Measurements from ENCODE around the gene EVA1C.
"Not testable (repeated sequence)": the region's sequence is repeated elsewhere in the genome, so short reads cannot be mapped to it uniquely, and the experiment has no call there.

Gene EVA1C

DNA sequence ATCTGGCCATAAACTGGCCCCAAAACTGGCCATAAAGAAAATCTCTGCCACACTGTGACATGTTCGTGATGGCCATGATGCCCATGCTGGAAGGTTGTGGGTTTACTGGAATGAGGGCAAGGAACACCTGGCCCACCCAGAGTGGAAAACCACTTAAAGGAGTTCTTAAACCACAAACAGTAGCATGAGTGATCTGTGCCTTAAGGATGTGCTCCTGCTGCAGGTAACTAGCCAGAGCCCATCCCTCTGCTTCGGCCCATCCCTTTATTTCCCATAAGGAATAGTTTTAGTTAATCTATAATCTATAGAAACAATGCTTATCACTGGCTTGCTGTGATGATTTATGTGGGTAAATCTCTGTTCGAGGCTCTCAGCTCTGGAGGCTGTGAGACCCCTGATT is 50.1 kb downstream of the EVA1C start:
- DNase-seq (ENCODE audit: low read depth), result not testable (repeated sequence)

DNA sequence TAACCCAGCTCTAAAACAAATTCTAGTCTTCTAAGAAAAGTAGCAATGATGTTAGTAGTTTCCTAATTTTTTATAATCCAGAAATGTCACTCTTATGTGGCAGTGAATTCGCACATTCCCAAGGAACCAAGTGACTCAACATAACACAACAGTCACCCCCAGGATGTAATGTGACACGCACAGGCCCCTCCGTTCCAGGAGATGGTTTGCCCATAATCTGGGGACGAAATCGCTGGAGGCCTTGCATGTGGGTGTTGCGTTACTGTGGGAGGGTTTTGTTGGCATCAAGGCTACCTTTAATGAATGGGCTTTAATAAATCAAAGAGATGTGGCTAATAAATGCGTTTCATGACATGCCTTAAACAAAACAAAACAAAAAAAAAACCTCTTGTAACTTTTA is 50.9 kb downstream of the EVA1C start:
- no peak for DNase-seq (ENCODE audit: low read depth)

- DNase-seq (ENCODE audit: low read depth), result peak; percentile 85
These were observed 51.4 kb downstream of the EVA1C start for GRCh38 chr21:32463889-32464300.

DNA sequence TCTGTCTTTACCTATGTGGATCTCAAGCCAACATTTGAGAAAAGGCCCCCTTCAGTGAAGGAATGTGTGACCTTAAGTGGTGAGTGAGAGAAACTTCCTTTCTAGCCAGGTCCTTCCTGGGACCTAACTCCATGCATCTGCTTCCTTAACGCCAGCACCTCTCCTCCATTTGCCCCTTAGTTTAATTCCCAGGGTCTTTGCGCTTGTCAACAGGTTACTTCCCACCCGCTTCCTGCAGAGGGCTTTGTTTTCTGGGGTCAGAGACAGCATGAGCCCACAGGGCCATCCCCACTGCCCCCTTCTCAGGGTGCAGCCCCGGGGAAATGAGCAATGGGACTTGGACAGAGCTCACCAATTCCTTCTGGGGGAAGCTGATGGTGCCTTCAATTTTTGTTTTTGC is 54.8 kb downstream of the EVA1C start:
- DNase-seq (ENCODE audit: low read depth), result no peak

- no peak for DNase-seq (ENCODE audit: low read depth)
These were observed 56.2 kb downstream of the EVA1C start for GRCh38 chr21:32468681-32469111.

DNA sequence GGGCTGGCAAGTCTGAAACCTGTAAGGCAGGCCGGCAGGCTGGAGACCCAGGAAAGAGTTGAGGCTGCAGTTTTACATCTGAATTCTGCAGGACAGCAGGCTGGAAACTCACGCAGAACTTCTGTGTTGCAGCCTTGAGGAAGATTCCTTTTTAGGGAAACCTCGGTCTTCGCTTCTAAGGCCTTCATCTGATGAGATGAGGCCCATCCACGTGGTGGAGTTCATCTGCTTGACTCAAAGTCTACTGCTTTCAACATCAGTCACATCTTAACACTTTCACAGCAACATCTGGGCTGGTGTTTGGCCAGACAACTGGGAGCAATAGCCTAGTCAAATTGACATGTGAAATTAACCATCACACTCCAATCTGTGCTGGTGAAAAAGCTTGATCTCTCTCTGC is 57.1 kb downstream of the EVA1C start:
- no peak for DNase-seq (ENCODE audit: low read depth)

GRCh38 chr21:32470206-32470605 is 57.7 kb downstream of the EVA1C start:
- no peak for DNase-seq (ENCODE audit: low read depth)

- no peak for DNase-seq (ENCODE audit: low read depth)
These were observed 60.6 kb downstream of the EVA1C start for GRCh38 chr21:32472890-32473765.

GRCh38 chr21:32474179-32475059 is 61.9 kb downstream of the EVA1C start:
- DNase-seq (ENCODE audit: low read depth), result no peak

GRCh38 chr21:32475162-32475812 is 62.8 kb downstream of the EVA1C start:
- DNase-seq (ENCODE audit: low read depth), result no peak

- DNase-seq (ENCODE audit: low read depth), result no peak
These were observed 64.3 kb downstream of the EVA1C start for GRCh38 chr21:32476661-32477423.

DNA sequence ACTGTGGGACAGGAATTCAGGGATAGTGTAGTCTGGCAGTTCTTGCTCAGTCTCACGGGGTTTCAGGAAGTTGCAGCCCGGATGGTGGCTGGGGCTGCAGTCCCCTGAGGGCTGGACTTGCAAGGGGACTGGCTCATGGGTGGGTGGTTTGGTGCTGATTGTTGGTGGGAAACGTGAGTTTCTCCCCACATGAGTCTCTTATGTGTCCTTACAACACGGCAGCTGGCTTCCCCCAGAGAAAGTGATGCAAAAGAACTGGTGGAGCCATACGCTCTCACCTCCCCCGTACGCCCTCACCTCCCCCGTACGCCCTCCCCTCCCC is 64.9 kb downstream of the EVA1C start:
- no peak for DNase-seq (ENCODE audit: low read depth)

DNA sequence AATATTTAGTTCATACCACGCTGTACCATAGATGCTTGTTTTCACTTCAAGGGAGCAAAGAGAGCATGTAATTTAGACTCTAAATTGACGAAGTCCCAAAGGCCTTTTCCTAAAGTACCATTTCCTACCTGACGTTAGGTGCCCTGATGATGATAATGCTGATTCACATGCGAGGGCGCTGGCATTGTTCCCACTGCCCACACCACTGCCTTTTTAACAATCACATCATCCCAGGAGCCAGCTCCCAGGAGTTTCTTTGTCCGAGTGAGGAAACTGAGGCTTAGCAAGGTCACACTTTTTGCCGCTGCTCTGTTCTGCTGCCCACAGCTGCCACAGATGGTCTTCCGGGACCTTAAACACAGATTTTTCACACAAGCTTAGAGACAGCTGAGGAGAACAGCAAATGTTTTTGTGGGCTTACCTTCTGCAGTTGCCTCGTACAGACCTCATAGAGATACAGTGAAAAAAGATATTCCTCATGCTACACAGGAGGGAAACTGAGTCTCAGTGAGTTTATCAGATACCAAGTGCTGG is 69.4 kb downstream of the EVA1C start:
- no peak for DNase-seq (ENCODE audit: low read depth)

GRCh38 chr21:32482565-32483292 is 70.2 kb downstream of the EVA1C start:
- no peak for DNase-seq (ENCODE audit: low read depth)

- no peak for DNase-seq (ENCODE audit: low read depth)
These were observed 70.7 kb downstream of the EVA1C start for GRCh38 chr21:32483293-32483595.

GRCh38 chr21:32484706-32485380 is 72.3 kb downstream of the EVA1C start:
- no peak for DNase-seq (ENCODE audit: low read depth)

GRCh38 chr21:32492376-32492775 is 79.9 kb downstream of the EVA1C start:
- no peak for DNase-seq (ENCODE audit: low read depth)

- peak; percentile 73 for DNase-seq (ENCODE audit: low read depth)
These were observed 82.6 kb downstream of the EVA1C start for GRCh38 chr21:32494934-32495709.

DNA sequence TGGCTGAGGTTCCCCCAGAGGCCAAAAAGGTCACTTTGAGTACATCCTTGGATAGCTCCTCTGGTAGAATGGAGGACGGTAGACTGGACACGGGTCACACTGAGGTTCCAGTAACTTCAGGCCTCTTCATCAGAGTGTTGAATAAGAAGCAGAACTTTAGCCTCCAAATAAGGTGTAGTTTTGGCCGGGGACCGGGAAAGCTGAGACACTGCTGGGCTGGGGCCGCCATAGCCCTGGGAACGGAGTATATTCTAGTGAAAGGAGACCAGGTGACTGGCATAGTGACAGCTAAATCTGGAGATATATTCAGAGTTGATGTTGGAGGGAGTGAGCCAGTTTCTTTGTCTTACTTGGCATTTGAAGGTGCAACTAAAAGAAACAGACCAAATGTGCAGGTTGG is 84.1 kb downstream of the EVA1C start:
- no peak for DNase-seq (ENCODE audit: low read depth)
